Fibroblast of lung (primary cell): ENCODE measurements around the gene LSAMP. TPM values are rescaled to one million over a fixed set of nuclear protein-coding genes. Genes with fewer than 3 reads are reported as not detected.

ENCODE experiments used
- DNase-seq, 2 donors: peaks; one replicate each; pipeline versions ENCODE4 v3.0.0 to v3.0.0-alpha.2; 2010; ENCODE audit warnings: low read depth in 2 of 2
- H2AFZ ChIP-seq: 2 replicates; pipeline ENCODE4 v1.5.1; 2012; ENCODE audit warnings: low read length, control low read depth, inconsistent platforms
- H3K27ac ChIP-seq: 2 replicates; pipeline ENCODE4 v1.5.1; 2011; ENCODE audit warnings: low read length, control low read depth; ENCODE audit not compliant: insufficient read depth
- H3K27me3 ChIP-seq: 2 replicates; pipeline ENCODE4 v1.5.1; 2011; ENCODE audit warnings: mild to moderate bottlenecking, low read length; ENCODE audit not compliant: control insufficient read depth, insufficient read depth
- H3K36me3 ChIP-seq: 2 replicates; pipeline ENCODE4 v1.5.1; 2011; ENCODE audit warnings: low read length; ENCODE audit not compliant: control insufficient read depth, insufficient read depth
- H3K4me1 ChIP-seq: 2 replicates; pipeline ENCODE4 v1.5.1; 2011; ENCODE audit warnings: low read length; ENCODE audit not compliant: control insufficient read depth, insufficient read depth; ENCODE audit errors: extremely low read depth
- H3K4me2 ChIP-seq: 2 replicates; pipeline ENCODE4 v1.5.1; 2011; ENCODE audit warnings: low read length, control low read depth; ENCODE audit not compliant: insufficient read depth; ENCODE audit errors: extremely low read depth
- H3K4me3 ChIP-seq, 4 experiments: fragments of 200-600 bp in 1 of 4; sonication (generic) in 1 of 4; replicated peaks in 1 of 4; 2 replicates each; pipeline ENCODE4 v1.5.1; 2011 to 2016; ENCODE audit warnings: low read length in 4 of 4, low read depth in 3 of 4, mild to moderate bottlenecking in 3 of 4, control low read depth in 2 of 4, inconsistent platforms in 1 of 4, mixed read lengths in 1 of 4; ENCODE audit not compliant: insufficient read depth in 1 of 4; ENCODE audit errors: control extremely low read depth in 1 of 4
- H3K79me2 ChIP-seq: 2 replicates; pipeline ENCODE4 v1.5.1; 2012; ENCODE audit warnings: mild to moderate bottlenecking, low read length, inconsistent platforms; ENCODE audit not compliant: control insufficient read depth, insufficient read depth
- H3K9ac ChIP-seq: 2 replicates; pipeline ENCODE4 v1.5.1; 2011; ENCODE audit warnings: mild to moderate bottlenecking, low read length, control low read depth; ENCODE audit not compliant: insufficient read depth
- H3K9me3 ChIP-seq: 2 replicates; pipeline ENCODE4 v1.5.1; 2012; ENCODE audit warnings: low read depth, low read length; ENCODE audit not compliant: control insufficient read depth, insufficient read depth
- H4K20me1 ChIP-seq: 2 replicates; pipeline ENCODE4 v1.5.1; 2011; ENCODE audit warnings: low read length; ENCODE audit not compliant: control insufficient read depth, insufficient read depth; ENCODE audit errors: extremely low read depth
- CTCF ChIP-seq, 2 donors: IDR thresholded peaks in 1 of 2; conservative IDR thresholded peaks in 1 of 2; 1 replicate in 1 of 2; 2 replicates in 1 of 2; pipeline ENCODE4 v1.5.1; 2011 to 2012; ENCODE audit warnings: low read length in 2 of 2, control low read depth in 1 of 2, inconsistent platforms in 1 of 2, low read depth in 1 of 2, mild to moderate bottlenecking in 1 of 2
- EZH2 ChIP-seq: IDR thresholded peaks from 2 replicates; pipeline ENCODE4 v1.5.1; 2012; ENCODE audit warnings: low read length, control low read depth, mild to moderate bottlenecking; ENCODE audit errors: missing control alignments
- polyA plus RNA-seq, 2 donors: library from polyadenylated mRNA; depleted of rRNA in 1 of 2; stranded (reverse) in 1 of 2; unstranded in 1 of 2; fragments of >200 nt; gene quantifications; 2 replicates each; pipeline ENCODE4 v1.2.1, GENCODE V29; 2011 to 2012; ENCODE audit warnings: missing spikeins in 1 of 2
- total RNA-seq: library from RNA; depleted of rRNA; stranded (reverse); fragments of >200 nt; gene quantifications from 2 replicates; pipeline ENCODE4 v1.2.1, GENCODE V29; 2014

Gene LSAMP
- total and polyA plus RNA-seq, 2 donors (not counting 1 experiment from before 2014, with no cell fraction given), result 4.8 to 5.9 TPM

GRCh38 chr3:116186049-116186448 is 259.2 kb downstream of the LSAMP start:
- H3K27ac ChIP-seq, result no peak overlapping the region
- H3K4me2 ChIP-seq, result no peak overlapping the region
- H3K4me1 ChIP-seq, result no peaks in the 10 kb centered on the region
- no peak overlapping the region for H2AFZ ChIP-seq
- no peaks in the 10 kb centered on the region for H3K9me3 ChIP-seq
- no peak overlapping the region for H3K9ac ChIP-seq
- H3K79me2 ChIP-seq, result no peaks in the 10 kb centered on the region
- no peaks in the 10 kb centered on the region for H4K20me1 ChIP-seq
- H3K4me3 ChIP-seq, result no peak overlapping the region
- no peak for TF ChIP-seq CTCF (conservative IDR thresholded peaks at IDR 0.05 in 1 of 2, IDR thresholded peaks at IDR 0.05 in 1 of 2; ENCODE audit: low read depth in 1 of 2, low read length in 2 of 2)
- TF ChIP-seq EZH2, result no peak
- no peaks in the 10 kb centered on the region for H3K36me3 ChIP-seq
- peak in 1 of 2 donors; percentile 8 for DNase-seq
- H3K27me3 ChIP-seq, result no peaks in the 10 kb centered on the region

- Histone ChIP-seq H3K27me3 (no peaks in the 10 kb centered on the region), H3K79me2 (no peaks in the 10 kb centered on the region)
- DNase-seq, result no peak
Measured at GRCh38 chr3:116181159-116181558, 264.1 kb downstream of the LSAMP start.

GRCh38 chr3:116179091-116179490 is 266.2 kb downstream of the LSAMP start:
- Histone ChIP-seq H3K36me3 (no peaks in the 10 kb centered on the region), H3K27ac (no peak overlapping the region), H3K9me3 (no peaks in the 10 kb centered on the region), H2AFZ (no peak overlapping the region), H4K20me1 (no peaks in the 10 kb centered on the region), H3K4me3 (no peak overlapping the region), H3K4me2 (no peak overlapping the region), H3K79me2 (no peaks in the 10 kb centered on the region), H3K27me3 (no peaks in the 10 kb centered on the region), H3K4me1 (no peaks in the 10 kb centered on the region), H3K9ac (no peak overlapping the region)
- DNase-seq, result peak; percentile 68 to 92
- no peak for TF ChIP-seq CTCF (conservative IDR thresholded peaks at IDR 0.05 in 1 of 2, IDR thresholded peaks at IDR 0.05 in 1 of 2; ENCODE audit: low read depth in 1 of 2, low read length in 2 of 2)
- no peak for TF ChIP-seq EZH2

More at GRCh38 chr3:116181159-116181558, 264.1 kb downstream of the LSAMP start:
- Histone ChIP-seq H3K4me3 (no peak overlapping the region), H3K9me3 (no peaks in the 10 kb centered on the region), H3K36me3 (no peaks in the 10 kb centered on the region), H2AFZ (no peak overlapping the region), H3K27ac (no peak overlapping the region), H3K9ac (no peak overlapping the region), H3K4me2 (no peak overlapping the region), H3K4me1 (no peaks in the 10 kb centered on the region), H4K20me1 (no peaks in the 10 kb centered on the region)
- no peak for TF ChIP-seq EZH2
- no peak for TF ChIP-seq CTCF (conservative IDR thresholded peaks at IDR 0.05 in 1 of 2, IDR thresholded peaks at IDR 0.05 in 1 of 2; ENCODE audit: low read depth in 1 of 2, low read length in 2 of 2)
